WTC11 (cell line): Measurements from ENCODE around the gene ITPKB. TPM values are rescaled to one million over a fixed set of nuclear protein-coding genes. Genes with fewer than 3 reads are reported as not detected.
A peak's percentile ranks its signal among the peaks of the same experiment; 100 is the strongest.

Source experiments
- ATAC-seq: fragments of 200-7000 bp; cut with Tn5 transposase; 2 replicates; pipeline ENCODE4 v1.10.0; 2021; ENCODE audit warnings: mild to moderate bottlenecking, moderate library complexity
- CTCF ChIA-PET: fragments of 300-600 bp; sonication (Branson Sonifier 250); formaldehyde crosslinking; loops from one replicate; lab custom pipeline; 2021; ENCODE audit warnings: antibody characterized with exemption; lab: Charles Lee
- POLR2A ChIA-PET: fragments of 350-600 bp; sonication (Branson Sonifier 250); formaldehyde crosslinking; loops from one replicate; lab custom pipeline; 2021; ENCODE audit warnings: antibody characterized with exemption; lab: Charles Lee
- DNase-seq: peaks from one replicate; pipeline ENCODE4 v3.0.0; 2021; ENCODE audit warnings: low spot score
- H3K27ac Mint-ChIP-seq: 2 replicates; pipeline ENCODE4 v1.8.0; 2021; ENCODE audit warnings: mixed read lengths
- H3K27me3 Mint-ChIP-seq: 2 replicates; pipeline ENCODE4 v1.8.0; 2021; ENCODE audit warnings: low read depth, mild to moderate bottlenecking, moderate library complexity, mixed read lengths
- H3K36me3 Mint-ChIP-seq: 2 replicates; pipeline ENCODE4 v1.8.0; 2021; ENCODE audit warnings: mixed read lengths
- H3K4me1 Mint-ChIP-seq: 2 replicates; pipeline ENCODE4 v1.8.0; 2022; ENCODE audit warnings: mixed read lengths
- H3K4me3 Mint-ChIP-seq: 2 replicates; pipeline ENCODE4 v1.8.0; 2021; ENCODE audit warnings: mild to moderate bottlenecking, moderate library complexity, mixed read lengths
- H3K9me3 Mint-ChIP-seq: 2 replicates; pipeline ENCODE4 v1.8.0; 2021; ENCODE audit warnings: mixed read lengths
- ATF1 ChIP-seq: sonication (generic); formaldehyde crosslinking; IDR thresholded peaks from 2 replicates; pipeline ENCODE4 v1.8.1; 2023; ENCODE audit warnings: mild to moderate bottlenecking, moderate library complexity, missing genetic modification reagents
- CREM ChIP-seq: sonication (generic); formaldehyde crosslinking; IDR thresholded peaks from 2 replicates; pipeline ENCODE4 v1.8.1; 2022; ENCODE audit warnings: mild to moderate bottlenecking, missing genetic modification reagents, moderate library complexity
- ETV6 ChIP-seq: sonication (generic); formaldehyde crosslinking; IDR thresholded peaks from 2 replicates; pipeline ENCODE4 v1.8.1; 2022; ENCODE audit warnings: mild to moderate bottlenecking, missing genetic modification reagents
- MXD4 ChIP-seq: fragments of 250-450 bp; sonication (Bioruptor Pico); IDR thresholded peaks from 2 replicates; pipeline ENCODE4 v1.8.0; 2021; ENCODE audit warnings: mild to moderate bottlenecking, moderate library complexity, borderline replicate concordance
- OVOL2 ChIP-seq: fragments of 250-450 bp; sonication (Bioruptor Pico); IDR thresholded peaks from 2 replicates; pipeline ENCODE4 v1.9.0; 2021; ENCODE audit warnings: mild to moderate bottlenecking, borderline replicate concordance
- RELA ChIP-seq: sonication (generic); formaldehyde crosslinking; IDR thresholded peaks from 2 replicates; pipeline ENCODE4 v1.8.1; 2022; ENCODE audit warnings: missing genetic modification reagents, mild to moderate bottlenecking, borderline replicate concordance
- RORB ChIP-seq: fragments of 250-450 bp; sonication (Bioruptor Pico); IDR thresholded peaks from 2 replicates; pipeline ENCODE4 v1.9.0; 2021; ENCODE audit warnings: mild to moderate bottlenecking
- TP53 ChIP-seq: sonication (generic); formaldehyde crosslinking; IDR thresholded peaks from 2 replicates; pipeline ENCODE4 v1.8.1; 2023; ENCODE audit warnings: mild to moderate bottlenecking, missing genetic modification reagents
- ZNF232 ChIP-seq: sonication (generic); formaldehyde crosslinking; IDR thresholded peaks from 2 replicates; pipeline ENCODE4 v1.8.0; 2022; ENCODE audit warnings: mild to moderate bottlenecking, missing genetic modification reagents
- ZNF396 ChIP-seq: fragments of 250-450 bp; sonication (Bioruptor Pico); IDR thresholded peaks from 2 replicates; pipeline ENCODE4 v1.8.0; 2021; ENCODE audit warnings: mild to moderate bottlenecking, moderate library complexity, borderline replicate concordance
- total RNA-seq: library from RNA; stranded (reverse); gene quantifications from 3 replicates; pipeline ENCODE4 v1.2.3, GENCODE V29; 2021
- TF ChIP-seq, protein P1 (sequence below): sonication (generic); formaldehyde crosslinking; IDR thresholded peaks from 2 replicates; pipeline ENCODE4 v1.8.0; 2023; ENCODE audit warnings: missing genetic modification reagents, mild to moderate bottlenecking, borderline replicate concordance
- TF ChIP-seq, protein P2 (sequence below): fragments of 250-450 bp; sonication (Bioruptor Pico); IDR thresholded peaks from 2 replicates; pipeline ENCODE4 v1.9.0; 2021; ENCODE audit warnings: moderate library complexity, mild to moderate bottlenecking, inconsistent platforms, borderline replicate concordance
- TF ChIP-seq, protein P3 (sequence below): sonication (generic); formaldehyde crosslinking; IDR thresholded peaks from 2 replicates; pipeline ENCODE4 v1.8.1; 2023; ENCODE audit warnings: mild to moderate bottlenecking, missing genetic modification reagents
- TF ChIP-seq, protein P4 (sequence below): fragments of 250-450 bp; sonication (Bioruptor Pico); IDR thresholded peaks from 2 replicates; pipeline ENCODE4 v1.9.0; 2021; ENCODE audit warnings: mild to moderate bottlenecking, borderline replicate concordance
- TF ChIP-seq, protein P5 (sequence below): sonication (generic); formaldehyde crosslinking; IDR thresholded peaks from 2 replicates; pipeline ENCODE4 v1.8.1; 2023; ENCODE audit warnings: mild to moderate bottlenecking, missing genetic modification reagents, moderate library complexity
- TF ChIP-seq, protein P6 (sequence below): fragments of 250-450 bp; sonication (Bioruptor Pico); IDR thresholded peaks from 2 replicates; pipeline ENCODE4 v1.8.0; 2021; ENCODE audit warnings: mild to moderate bottlenecking

Gene ITPKB
- total RNA-seq, 1 experiment from 2014 or later, result 15.6 TPM

DNA sequence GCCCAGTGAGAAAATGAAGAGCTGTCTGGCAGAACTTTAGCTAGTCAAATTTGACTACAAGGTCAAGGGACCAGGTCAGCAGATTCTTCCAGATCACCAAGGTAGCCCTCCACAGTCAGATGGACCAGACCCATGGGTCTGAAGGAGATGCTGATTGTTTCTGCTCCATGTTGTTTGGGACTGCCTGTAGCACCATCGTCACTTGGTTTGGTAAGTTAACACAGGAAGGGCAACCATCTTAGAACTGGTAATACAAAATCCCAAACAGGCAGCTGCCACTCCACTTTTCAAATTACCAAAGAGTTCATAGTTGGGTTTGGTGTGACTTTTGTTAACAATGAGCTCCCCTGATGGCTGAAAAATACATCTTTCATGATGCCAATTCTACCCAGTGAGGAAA is 9.0 kb downstream of the ITPKB start (continued):
- TF ChIP-seq, protein P1, sequence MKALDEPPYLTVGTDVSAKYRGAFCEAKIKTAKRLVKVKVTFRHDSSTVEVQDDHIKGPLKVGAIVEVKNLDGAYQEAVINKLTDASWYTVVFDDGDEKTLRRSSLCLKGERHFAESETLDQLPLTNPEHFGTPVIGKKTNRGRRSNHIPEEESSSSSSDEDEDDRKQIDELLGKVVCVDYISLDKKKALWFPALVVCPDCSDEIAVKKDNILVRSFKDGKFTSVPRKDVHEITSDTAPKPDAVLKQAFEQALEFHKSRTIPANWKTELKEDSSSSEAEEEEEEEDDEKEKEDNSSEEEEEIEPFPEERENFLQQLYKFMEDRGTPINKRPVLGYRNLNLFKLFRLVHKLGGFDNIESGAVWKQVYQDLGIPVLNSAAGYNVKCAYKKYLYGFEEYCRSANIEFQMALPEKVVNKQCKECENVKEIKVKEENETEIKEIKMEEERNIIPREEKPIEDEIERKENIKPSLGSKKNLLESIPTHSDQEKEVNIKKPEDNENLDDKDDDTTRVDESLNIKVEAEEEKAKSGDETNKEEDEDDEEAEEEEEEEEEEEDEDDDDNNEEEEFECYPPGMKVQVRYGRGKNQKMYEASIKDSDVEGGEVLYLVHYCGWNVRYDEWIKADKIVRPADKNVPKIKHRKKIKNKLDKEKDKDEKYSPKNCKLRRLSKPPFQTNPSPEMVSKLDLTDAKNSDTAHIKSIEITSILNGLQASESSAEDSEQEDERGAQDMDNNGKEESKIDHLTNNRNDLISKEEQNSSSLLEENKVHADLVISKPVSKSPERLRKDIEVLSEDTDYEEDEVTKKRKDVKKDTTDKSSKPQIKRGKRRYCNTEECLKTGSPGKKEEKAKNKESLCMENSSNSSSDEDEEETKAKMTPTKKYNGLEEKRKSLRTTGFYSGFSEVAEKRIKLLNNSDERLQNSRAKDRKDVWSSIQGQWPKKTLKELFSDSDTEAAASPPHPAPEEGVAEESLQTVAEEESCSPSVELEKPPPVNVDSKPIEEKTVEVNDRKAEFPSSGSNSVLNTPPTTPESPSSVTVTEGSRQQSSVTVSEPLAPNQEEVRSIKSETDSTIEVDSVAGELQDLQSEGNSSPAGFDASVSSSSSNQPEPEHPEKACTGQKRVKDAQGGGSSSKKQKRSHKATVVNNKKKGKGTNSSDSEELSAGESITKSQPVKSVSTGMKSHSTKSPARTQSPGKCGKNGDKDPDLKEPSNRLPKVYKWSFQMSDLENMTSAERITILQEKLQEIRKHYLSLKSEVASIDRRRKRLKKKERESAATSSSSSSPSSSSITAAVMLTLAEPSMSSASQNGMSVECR (CRISPR knock-in tag), result no peak
- TF ChIP-seq ATF1 (CRISPR knock-in tag) (no peak), ETV6 (CRISPR knock-in tag) (no peak), TP53 (CRISPR knock-in tag) (no peak), MXD4 (CRISPR knock-in tag) (no peak), CREM (no peak), ZNF232 (no peak)
- TF ChIP-seq, protein P2, sequence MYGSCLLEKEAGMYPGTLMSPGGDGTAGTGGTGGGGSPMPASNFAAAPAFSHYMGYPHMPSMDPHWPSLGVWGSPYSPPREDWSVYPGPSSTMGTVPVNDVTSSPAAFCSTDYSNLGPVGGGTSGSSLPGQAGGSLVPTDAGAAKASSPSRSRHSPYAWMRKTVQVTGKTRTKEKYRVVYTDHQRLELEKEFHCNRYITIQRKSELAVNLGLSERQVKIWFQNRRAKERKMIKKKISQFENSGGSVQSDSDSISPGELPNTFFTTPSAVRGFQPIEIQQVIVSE (CRISPR knock-in tag), result no peak
- TF ChIP-seq, protein P3, sequence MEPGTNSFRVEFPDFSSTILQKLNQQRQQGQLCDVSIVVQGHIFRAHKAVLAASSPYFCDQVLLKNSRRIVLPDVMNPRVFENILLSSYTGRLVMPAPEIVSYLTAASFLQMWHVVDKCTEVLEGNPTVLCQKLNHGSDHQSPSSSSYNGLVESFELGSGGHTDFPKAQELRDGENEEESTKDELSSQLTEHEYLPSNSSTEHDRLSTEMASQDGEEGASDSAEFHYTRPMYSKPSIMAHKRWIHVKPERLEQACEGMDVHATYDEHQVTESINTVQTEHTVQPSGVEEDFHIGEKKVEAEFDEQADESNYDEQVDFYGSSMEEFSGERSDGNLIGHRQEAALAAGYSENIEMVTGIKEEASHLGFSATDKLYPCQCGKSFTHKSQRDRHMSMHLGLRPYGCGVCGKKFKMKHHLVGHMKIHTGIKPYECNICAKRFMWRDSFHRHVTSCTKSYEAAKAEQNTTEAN, result no peak
- TF ChIP-seq, protein P4, sequence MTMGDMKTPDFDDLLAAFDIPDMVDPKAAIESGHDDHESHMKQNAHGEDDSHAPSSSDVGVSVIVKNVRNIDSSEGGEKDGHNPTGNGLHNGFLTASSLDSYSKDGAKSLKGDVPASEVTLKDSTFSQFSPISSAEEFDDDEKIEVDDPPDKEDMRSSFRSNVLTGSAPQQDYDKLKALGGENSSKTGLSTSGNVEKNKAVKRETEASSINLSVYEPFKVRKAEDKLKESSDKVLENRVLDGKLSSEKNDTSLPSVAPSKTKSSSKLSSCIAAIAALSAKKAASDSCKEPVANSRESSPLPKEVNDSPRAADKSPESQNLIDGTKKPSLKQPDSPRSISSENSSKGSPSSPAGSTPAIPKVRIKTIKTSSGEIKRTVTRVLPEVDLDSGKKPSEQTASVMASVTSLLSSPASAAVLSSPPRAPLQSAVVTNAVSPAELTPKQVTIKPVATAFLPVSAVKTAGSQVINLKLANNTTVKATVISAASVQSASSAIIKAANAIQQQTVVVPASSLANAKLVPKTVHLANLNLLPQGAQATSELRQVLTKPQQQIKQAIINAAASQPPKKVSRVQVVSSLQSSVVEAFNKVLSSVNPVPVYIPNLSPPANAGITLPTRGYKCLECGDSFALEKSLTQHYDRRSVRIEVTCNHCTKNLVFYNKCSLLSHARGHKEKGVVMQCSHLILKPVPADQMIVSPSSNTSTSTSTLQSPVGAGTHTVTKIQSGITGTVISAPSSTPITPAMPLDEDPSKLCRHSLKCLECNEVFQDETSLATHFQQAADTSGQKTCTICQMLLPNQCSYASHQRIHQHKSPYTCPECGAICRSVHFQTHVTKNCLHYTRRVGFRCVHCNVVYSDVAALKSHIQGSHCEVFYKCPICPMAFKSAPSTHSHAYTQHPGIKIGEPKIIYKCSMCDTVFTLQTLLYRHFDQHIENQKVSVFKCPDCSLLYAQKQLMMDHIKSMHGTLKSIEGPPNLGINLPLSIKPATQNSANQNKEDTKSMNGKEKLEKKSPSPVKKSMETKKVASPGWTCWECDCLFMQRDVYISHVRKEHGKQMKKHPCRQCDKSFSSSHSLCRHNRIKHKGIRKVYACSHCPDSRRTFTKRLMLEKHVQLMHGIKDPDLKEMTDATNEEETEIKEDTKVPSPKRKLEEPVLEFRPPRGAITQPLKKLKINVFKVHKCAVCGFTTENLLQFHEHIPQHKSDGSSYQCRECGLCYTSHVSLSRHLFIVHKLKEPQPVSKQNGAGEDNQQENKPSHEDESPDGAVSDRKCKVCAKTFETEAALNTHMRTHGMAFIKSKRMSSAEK (CRISPR knock-in tag), result no peak
- TF ChIP-seq, all 79 proteins: peak for 0

DNA sequence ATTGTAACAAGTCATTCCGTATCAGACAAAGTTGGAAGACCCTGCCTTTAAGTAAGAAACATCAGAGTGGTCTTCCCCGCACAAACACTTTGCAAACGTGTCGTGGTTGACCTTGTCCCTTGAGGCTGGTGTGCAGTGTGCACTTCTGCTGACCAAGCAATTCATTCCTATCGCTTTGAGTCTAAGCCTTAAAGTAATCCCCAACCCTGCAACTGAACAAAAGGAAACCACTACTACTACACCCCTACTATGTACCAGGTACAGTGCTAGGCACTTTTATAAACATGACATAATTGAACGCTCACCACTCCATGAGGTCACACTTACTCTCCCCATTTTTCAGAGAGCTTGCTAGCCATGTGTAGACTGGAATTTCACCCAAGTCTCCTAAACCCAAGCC is 10.6 kb downstream of the ITPKB start:
- no peak for ATAC-seq
- POLR2A ChIA-PET, result no interaction called here
- Mint-ChIP-seq H3K27ac (no peak overlapping the region), H3K4me3 (no peak overlapping the region), H3K36me3 (no peaks in the 10 kb centered on the region), H3K4me1 (peaks cover 75% of the 10 kb centered on the region), H3K9me3 (no peaks in the 10 kb centered on the region), H3K27me3 (no peaks in the 10 kb centered on the region)
- CTCF ChIA-PET, result no interaction called here
- DNase-seq, result no peak
- TF ChIP-seq RELA (CRISPR knock-in tag) (no peak), OVOL2 (CRISPR knock-in tag) (no peak), RORB (CRISPR knock-in tag) (no peak)

DNA sequence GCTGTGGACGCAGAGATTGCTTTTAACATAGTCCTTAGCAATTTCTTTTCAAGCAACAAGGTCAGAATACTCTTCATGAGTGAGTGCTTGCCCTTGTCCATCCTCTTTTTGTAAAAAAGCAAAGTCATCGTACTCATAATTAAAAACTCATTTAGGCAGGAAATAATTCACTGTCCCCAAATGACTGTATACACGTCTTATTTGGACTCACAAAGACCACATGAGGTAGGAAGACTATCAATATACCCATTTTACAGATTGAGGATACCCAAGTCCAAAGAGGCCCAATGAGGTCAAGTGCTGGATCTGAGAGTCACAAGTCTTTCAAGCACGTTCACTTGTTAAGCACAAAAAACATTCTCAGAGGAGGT is 13.2 kb downstream of the ITPKB start:
- DNase-seq (no peak), ATAC-seq (no peak)
- Mint-ChIP-seq H3K4me3 (no peak overlapping the region), H3K27me3 (no peaks in the 10 kb centered on the region), H3K4me1 (peaks cover 71% of the 10 kb centered on the region), H3K36me3 (no peaks in the 10 kb centered on the region), H3K27ac (peak overlapping the region; percentile 30; the same call in 1 of the 2 replicates), H3K9me3 (no peaks in the 10 kb centered on the region)
- ChIA-PET POLR2A (no interaction called here), CTCF (no interaction called here)
- no peak for TF ChIP-seq ZNF396
- TF ChIP-seq, protein P5, sequence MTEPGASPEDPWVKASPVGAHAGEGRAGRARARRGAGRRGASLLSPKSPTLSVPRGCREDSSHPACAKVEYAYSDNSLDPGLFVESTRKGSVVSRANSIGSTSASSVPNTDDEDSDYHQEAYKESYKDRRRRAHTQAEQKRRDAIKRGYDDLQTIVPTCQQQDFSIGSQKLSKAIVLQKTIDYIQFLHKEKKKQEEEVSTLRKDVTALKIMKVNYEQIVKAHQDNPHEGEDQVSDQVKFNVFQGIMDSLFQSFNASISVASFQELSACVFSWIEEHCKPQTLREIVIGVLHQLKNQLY (CRISPR knock-in tag), result no peak
- TF ChIP-seq, protein P6, sequence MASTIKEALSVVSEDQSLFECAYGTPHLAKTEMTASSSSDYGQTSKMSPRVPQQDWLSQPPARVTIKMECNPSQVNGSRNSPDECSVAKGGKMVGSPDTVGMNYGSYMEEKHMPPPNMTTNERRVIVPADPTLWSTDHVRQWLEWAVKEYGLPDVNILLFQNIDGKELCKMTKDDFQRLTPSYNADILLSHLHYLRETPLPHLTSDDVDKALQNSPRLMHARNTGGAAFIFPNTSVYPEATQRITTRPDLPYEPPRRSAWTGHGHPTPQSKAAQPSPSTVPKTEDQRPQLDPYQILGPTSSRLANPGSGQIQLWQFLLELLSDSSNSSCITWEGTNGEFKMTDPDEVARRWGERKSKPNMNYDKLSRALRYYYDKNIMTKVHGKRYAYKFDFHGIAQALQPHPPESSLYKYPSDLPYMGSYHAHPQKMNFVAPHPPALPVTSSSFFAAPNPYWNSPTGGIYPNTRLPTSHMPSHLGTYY (CRISPR knock-in tag), result no peak
